NCI-H446 (cell line): Measurements from ENCODE around the gene TOPBP1.
"Not testable (repeated sequence)": the region's sequence is repeated elsewhere in the genome, so short reads cannot be mapped to it uniquely, and the experiment has no call there.

Experiments
- DNase-seq, 2 experiments: peaks; one replicate each; lab custom pipeline; 2025; lab: John Stamatoyannopoulos, UW

Gene TOPBP1

GRCh38 chr3:133570937-133571320 lies 90.8 kb downstream of the TOPBP1 start:
- no peak for DNase-seq

- DNase-seq: no peak
Observed at GRCh38 chr3:133570139-133570936, 91.4 kb downstream of the TOPBP1 start.

- no peak for DNase-seq
Observed at GRCh38 chr3:133568294-133569014, 93.3 kb downstream of the TOPBP1 start.

GRCh38 chr3:133563816-133564215 lies 97.9 kb downstream of the TOPBP1 start:
- no peak for DNase-seq

GRCh38 chr3:133563186-133563591 lies 98.6 kb downstream of the TOPBP1 start:
- DNase-seq: no peak

- no peak for DNase-seq
Observed at GRCh38 chr3:133562376-133562775, 99.4 kb downstream of the TOPBP1 start.

DNA sequence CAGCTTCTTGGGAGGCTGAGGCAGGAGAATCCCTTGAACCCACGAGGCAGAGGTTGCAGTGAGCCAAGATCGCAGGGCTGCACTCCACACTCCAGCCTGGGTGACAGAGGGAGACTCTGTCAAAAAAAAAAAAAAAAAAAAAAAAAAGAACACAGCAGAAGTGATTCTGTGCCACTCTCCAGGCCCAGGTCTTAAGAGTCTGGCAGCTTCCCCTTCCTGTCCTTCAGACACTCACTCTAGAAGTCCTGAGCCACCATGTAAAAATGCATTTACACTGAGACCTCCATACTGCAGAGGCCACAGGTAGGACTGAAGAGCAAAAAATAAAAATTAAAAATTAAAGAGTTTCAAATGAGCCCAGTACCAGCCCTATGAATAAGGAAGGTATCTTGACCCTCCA lies 100.1 kb downstream of the TOPBP1 start:
- no peak for DNase-seq

DNA sequence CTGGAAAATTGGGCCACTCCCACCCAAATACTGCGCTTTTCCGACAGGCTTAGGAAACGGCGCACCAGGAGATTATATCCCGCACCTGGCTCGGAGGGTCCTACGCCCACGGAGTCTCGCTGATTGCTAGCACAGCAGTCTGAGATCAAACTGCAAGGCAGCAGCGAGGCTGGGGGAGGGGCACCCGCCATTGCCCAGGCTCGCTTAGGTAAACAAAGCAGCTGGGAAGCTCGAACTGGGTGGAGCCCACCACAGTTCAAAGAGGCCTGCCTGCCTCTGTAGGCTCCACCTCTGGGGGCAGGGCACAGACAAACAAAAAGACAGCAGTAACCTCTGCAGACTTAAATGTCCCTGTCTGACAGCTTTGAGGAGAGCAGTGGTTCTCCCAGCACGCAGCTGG lies 110.2 kb downstream of the TOPBP1 start:
- not testable (repeated sequence) for DNase-seq
